Caco-2 (cell line): Measurements from ENCODE around the gene PTPRG. TPM values are rescaled to one million over a fixed set of nuclear protein-coding genes. Genes with fewer than 3 reads are reported as not detected.

Experiments
- BruUV-seq: library from RNA; stranded (reverse); fragments of 400-500 nt; replicated peaks from 2 replicates; lab custom pipeline; 2021; lab: Mats Ljungman, UMichigan
- CTCF ChIA-PET: fragments of 300-600 bp; sonication (Branson Sonifier 250); formaldehyde crosslinking; loops from one replicate; lab custom pipeline; 2022; ENCODE audit warnings: antibody characterized with exemption; lab: Charles Lee
- POLR2A ChIA-PET: fragments of 300-600 bp; sonication (Branson Sonifier 250); formaldehyde crosslinking; loops from one replicate; lab custom pipeline; 2022; ENCODE audit warnings: antibody characterized with exemption; lab: Charles Lee
- DNase-seq, 2 experiments: peaks; one replicate each; pipeline versions ENCODE4 v3.0.0 to v3.0.0-alpha.2; 2020 to 2022
- H3K27me3 ChIP-seq: replicated peaks from 2 replicates; pipeline ENCODE4 v1.6.0; 2011; ENCODE audit warnings: low read length; ENCODE audit not compliant: control insufficient read depth, insufficient read depth
- H3K36me3 ChIP-seq: 2 replicates; pipeline ENCODE4 v1.5.1; 2011; ENCODE audit warnings: low read length; ENCODE audit not compliant: control insufficient read depth, insufficient read depth
- H3K4me1 ChIP-seq: fragments of 250-450 bp; sonication (Bioruptor Pico); 2 replicates; pipeline ENCODE4 v1.5.1; 2020; ENCODE audit warnings: mild to moderate bottlenecking
- H3K4me3 ChIP-seq: 2 replicates; pipeline ENCODE4 v1.5.1; 2011; ENCODE audit warnings: low read depth, mild to moderate bottlenecking, control low read depth, low read length
- H3K9me3 ChIP-seq: fragments of 250-450 bp; sonication (Bioruptor Pico); 2 replicates; pipeline ENCODE4 v1.5.1; 2020; ENCODE audit warnings: mild to moderate bottlenecking, moderate library complexity
- H3K27ac Mint-ChIP-seq: one replicate; pipeline ENCODE4 v1.8.0; 2022; ENCODE audit warnings: mixed read lengths; ENCODE audit not compliant: unreplicated experiment
- H3K27me3 Mint-ChIP-seq: one replicate; pipeline ENCODE4 v1.8.0; 2022; ENCODE audit warnings: mixed read lengths; ENCODE audit not compliant: insufficient read depth, unreplicated experiment
- H3K36me3 Mint-ChIP-seq: one replicate; pipeline ENCODE4 v1.8.0; 2022; ENCODE audit warnings: mild to moderate bottlenecking, mixed read lengths; ENCODE audit not compliant: insufficient read depth, unreplicated experiment
- H3K4me1 Mint-ChIP-seq: one replicate; pipeline ENCODE4 v1.8.0; 2022; ENCODE audit warnings: low read depth, mixed read lengths; ENCODE audit not compliant: unreplicated experiment
- H3K4me3 Mint-ChIP-seq: one replicate; pipeline ENCODE4 v1.8.0; 2022; ENCODE audit warnings: mild to moderate bottlenecking, moderate library complexity, mixed read lengths; ENCODE audit not compliant: unreplicated experiment
- H3K9me3 Mint-ChIP-seq: one replicate; pipeline ENCODE4 v1.8.0; 2022; ENCODE audit warnings: mixed read lengths; ENCODE audit not compliant: unreplicated experiment
- CTCF ChIP-seq, 2 experiments: fragments of 200-600 bp in 1 of 2; IDR thresholded peaks; 1 replicate in 1 of 2; 2 replicates in 1 of 2; pipeline versions ENCODE4 v1.5.1 to v1.8.0; 2011 to 2022; ENCODE audit warnings: antibody characterized with exemption in 1 of 2, control low read depth in 1 of 2, inconsistent platforms in 1 of 2, low read depth in 1 of 2, low read length in 1 of 2, mild to moderate bottlenecking in 1 of 2, moderate library complexity in 1 of 2; ENCODE audit not compliant: insufficient read depth in 1 of 2, severe bottlenecking in 1 of 2, unreplicated experiment in 1 of 2
- intact Hi-C: fragments of 100-400 bp; cut with micrococcal nuclease; formaldehyde crosslinking; loops from one replicate; pipeline ENCODE4 v1.10.0; 2022; ENCODE audit not compliant: unreplicated experiment
- total RNA-seq: library from RNA; stranded (reverse); gene quantifications from 2 replicates; pipeline ENCODE4 v1.2.3, GENCODE V29; 2022

The PTPRG gene
- total RNA-seq, 1 experiment from 2014 or later: 46.4 TPM

- H3K9me3 Mint-ChIP-seq: no peaks in the 10 kb centered on the region
- no peaks in the 10 kb centered on the region for H3K27me3 Mint-ChIP-seq
- no TSS peak for BruUV-seq
- ChIA-PET CTCF (no interaction called here), POLR2A (no interaction called here)
- no peaks in the 10 kb centered on the region for H3K36me3 Mint-ChIP-seq
- H3K27ac Mint-ChIP-seq: no peak overlapping the region
- no peaks in the 10 kb centered on the region for H3K4me1 ChIP-seq
- H3K9me3 ChIP-seq: no peaks in the 10 kb centered on the region
- no peaks in the 10 kb centered on the region for H3K36me3 ChIP-seq
- intact Hi-C loops: no loop called here
- no peak overlapping the region for H3K4me3 Mint-ChIP-seq
- DNase-seq: no peak
- H3K4me3 ChIP-seq: no peak overlapping the region
- TF ChIP-seq CTCF (IDR thresholded peaks at IDR 0.05; ENCODE audit: insufficient read depth in 1 of 2, low read depth in 1 of 2, low read length in 1 of 2, severe bottlenecking in 1 of 2, unreplicated experiment in 1 of 2): no peak
- no peaks in the 10 kb centered on the region for H3K4me1 Mint-ChIP-seq
- no peaks in the 10 kb centered on the region for H3K27me3 ChIP-seq
Measured at GRCh38 chr3:61978460-61979419, 417.4 kb downstream of the PTPRG start.

GRCh38 chr3:61979638-61980037 lies 418.3 kb downstream of the PTPRG start:
- H3K27me3 Mint-ChIP-seq: no peaks in the 10 kb centered on the region
- no peaks in the 10 kb centered on the region for H3K9me3 Mint-ChIP-seq
- no peaks in the 10 kb centered on the region for H3K4me1 Mint-ChIP-seq
- ChIA-PET POLR2A (no interaction called here), CTCF (no interaction called here)
- H3K4me3 Mint-ChIP-seq: no peak overlapping the region
- no peak for DNase-seq
- Histone ChIP-seq H3K27me3 (no peaks in the 10 kb centered on the region), H3K9me3 (no peaks in the 10 kb centered on the region), H3K36me3 (no peaks in the 10 kb centered on the region), H3K4me3 (no peak overlapping the region), H3K4me1 (no peaks in the 10 kb centered on the region)
- H3K27ac Mint-ChIP-seq: no peak overlapping the region
- intact Hi-C loops: no loop called here
- H3K36me3 Mint-ChIP-seq: no peaks in the 10 kb centered on the region
- no peak for TF ChIP-seq CTCF (IDR thresholded peaks at IDR 0.05; ENCODE audit: insufficient read depth in 1 of 2, low read depth in 1 of 2, low read length in 1 of 2, severe bottlenecking in 1 of 2, unreplicated experiment in 1 of 2)
- no TSS peak for BruUV-seq

GRCh38 chr3:61980041-61980440 lies 418.7 kb downstream of the PTPRG start:
- POLR2A ChIA-PET: no interaction called here
- no peak for DNase-seq
- no peaks in the 10 kb centered on the region for H3K4me1 ChIP-seq
- Mint-ChIP-seq H3K27ac (no peak overlapping the region), H3K27me3 (no peaks in the 10 kb centered on the region), H3K4me1 (no peaks in the 10 kb centered on the region), H3K9me3 (no peaks in the 10 kb centered on the region), H3K4me3 (no peak overlapping the region), H3K36me3 (no peaks in the 10 kb centered on the region)
- no peaks in the 10 kb centered on the region for H3K36me3 ChIP-seq
- intact Hi-C loops: no loop called here
- H3K4me3 ChIP-seq: no peak overlapping the region
- BruUV-seq: no TSS peak
- no peak for TF ChIP-seq CTCF (IDR thresholded peaks at IDR 0.05; ENCODE audit: insufficient read depth in 1 of 2, low read depth in 1 of 2, low read length in 1 of 2, severe bottlenecking in 1 of 2, unreplicated experiment in 1 of 2)
- CTCF ChIA-PET: no interaction called here
- no peaks in the 10 kb centered on the region for H3K9me3 ChIP-seq
- H3K27me3 ChIP-seq: no peaks in the 10 kb centered on the region
